Measurements from ENCODE around the gene OXLD1. TPM values are rescaled to one million over a fixed set of nuclear protein-coding genes. Genes with fewer than 3 reads are reported as not detected.

OXLD1 gene
- polyA plus RNA-seq, 3 donors from 2014 or later, result 66.4 to 97.9 (median 93.9) TPM

GRCh38 chr17:81695211-81695610, 28.8 kb upstream of the OXLD1 start:
- Mint-ChIP-seq H3K27ac (no peak overlapping the region), H3K9me3 (no peaks in the 10 kb centered on the region), H3K36me3 (peaks cover 0 to 14% (median 0%) of the 10 kb centered on the region in 3 donors), H3K4me1 (no peaks in the 10 kb centered on the region), H3K27me3 (ENCODE audit: low read depth in 3 of 3) (peaks cover 2 to 3% (median 3%) of the 10 kb centered on the region in 3 donors), H3K4me3 (no peak overlapping the region)
- DNase-seq, result no peak

- DNase-seq, result no peak
- Mint-ChIP-seq H3K4me1 (no peaks in the 10 kb centered on the region), H3K27me3 (ENCODE audit: low read depth in 3 of 3) (peaks cover 2 to 6% (median 3%) of the 10 kb centered on the region in 3 donors), H3K36me3 (peaks cover 0 to 14% (median 0%) of the 10 kb centered on the region in 3 donors), H3K27ac (no peak overlapping the region), H3K4me3 (no peak overlapping the region), H3K9me3 (no peaks in the 10 kb centered on the region)
Observed at GRCh38 chr17:81694810-81695209, 28.4 kb upstream of the OXLD1 start.

- Mint-ChIP-seq H3K4me3 (no peak overlapping the region), H3K36me3 (peaks cover 0 to 14% (median 4%) of the 10 kb centered on the region in 3 donors), H3K27me3 (ENCODE audit: low read depth in 3 of 3) (peaks cover 2 to 10% (median 3%) of the 10 kb centered on the region in 3 donors), H3K4me1 (peaks cover 0 to 6% of the 10 kb centered on the region in 2 donors), H3K27ac (no peak overlapping the region), H3K9me3 (no peaks in the 10 kb centered on the region)
- DNase-seq, result no peak
Observed at GRCh38 chr17:81693509-81694210, 27.3 kb upstream of the OXLD1 start.

- no peak overlapping the region for H3K27ac Mint-ChIP-seq
- peaks cover 1 to 10% (median 2%) of the 10 kb centered on the region in 3 donors for H3K27me3 Mint-ChIP-seq (ENCODE audit: low read depth in 3 of 3)
- H3K4me3 Mint-ChIP-seq, result no peak overlapping the region
- no peak for DNase-seq
- peaks cover 0 to 11% of the 10 kb centered on the region in 2 donors for H3K4me1 Mint-ChIP-seq
- no peaks in the 10 kb centered on the region for H3K9me3 Mint-ChIP-seq
- H3K36me3 Mint-ChIP-seq, result peaks cover 0 to 5% (median 4%) of the 10 kb centered on the region in 3 donors
Observed at GRCh38 chr17:81691608-81692007, 25.2 kb upstream of the OXLD1 start.

- no peak overlapping the region for H3K27ac Mint-ChIP-seq
- peaks cover 2 to 10% (median 3%) of the 10 kb centered on the region in 3 donors for H3K27me3 Mint-ChIP-seq (ENCODE audit: low read depth in 3 of 3)
- H3K36me3 Mint-ChIP-seq, result peaks cover 2 to 6% (median 5%) of the 10 kb centered on the region in 3 donors
- H3K4me1 Mint-ChIP-seq, result peaks cover 3 to 13% of the 10 kb centered on the region in 2 donors
- no peaks in the 10 kb centered on the region for H3K9me3 Mint-ChIP-seq
- DNase-seq, result no peak
- H3K4me3 Mint-ChIP-seq, result no peak overlapping the region
Observed at GRCh38 chr17:81691196-81691595, 24.8 kb upstream of the OXLD1 start.

GRCh38 chr17:81690549-81690948, 24.1 kb upstream of the OXLD1 start:
- no peak overlapping the region for H3K4me3 Mint-ChIP-seq
- peaks cover 3 to 7% (median 5%) of the 10 kb centered on the region in 3 donors for H3K36me3 Mint-ChIP-seq
- no peak overlapping the region for H3K27ac Mint-ChIP-seq
- DNase-seq, result no peak
- peaks cover 9 to 17% of the 10 kb centered on the region in 2 donors for H3K4me1 Mint-ChIP-seq
- no peaks in the 10 kb centered on the region for H3K9me3 Mint-ChIP-seq
- peaks cover 2 to 10% (median 3%) of the 10 kb centered on the region in 3 donors for H3K27me3 Mint-ChIP-seq (ENCODE audit: low read depth in 3 of 3)

GRCh38 chr17:81690066-81690465, 23.7 kb upstream of the OXLD1 start:
- H3K9me3 Mint-ChIP-seq, result no peaks in the 10 kb centered on the region
- H3K27me3 Mint-ChIP-seq (ENCODE audit: low read depth in 3 of 3), result peaks cover 2 to 9% (median 3%) of the 10 kb centered on the region in 3 donors
- H3K36me3 Mint-ChIP-seq, result peaks cover 3 to 7% (median 5%) of the 10 kb centered on the region in 3 donors
- H3K4me1 Mint-ChIP-seq, result peaks cover 14 to 21% of the 10 kb centered on the region in 2 donors
- no peak for DNase-seq
- no peak overlapping the region for H3K4me3 Mint-ChIP-seq
- no peak overlapping the region for H3K27ac Mint-ChIP-seq

GRCh38 chr17:81688616-81689015, 22.2 kb upstream of the OXLD1 start:
- Mint-ChIP-seq H3K4me1 (peaks cover 26 to 31% of the 10 kb centered on the region in 2 donors), H3K4me3 (no peak overlapping the region), H3K9me3 (no peaks in the 10 kb centered on the region)

GRCh38 chr17:81687770-81688541, 21.6 kb upstream of the OXLD1 start:
- peak overlapping the region in 1 of 5 donors; percentile 38 for H3K4me3 Mint-ChIP-seq

More at GRCh38 chr17:81688616-81689015, 22.2 kb upstream of the OXLD1 start:
- H3K27ac Mint-ChIP-seq, result no peak overlapping the region
- peaks cover 3 to 7% (median 5%) of the 10 kb centered on the region in 3 donors for H3K36me3 Mint-ChIP-seq
- no peak for DNase-seq
- peaks cover 2 to 11% (median 5%) of the 10 kb centered on the region in 3 donors for H3K27me3 Mint-ChIP-seq (ENCODE audit: low read depth in 3 of 3)

GRCh38 chr17:81686614-81687013, 20.2 kb upstream of the OXLD1 start:
- Mint-ChIP-seq H3K27me3 (ENCODE audit: low read depth in 3 of 3) (peaks cover 3 to 16% (median 5%) of the 10 kb centered on the region in 3 donors), H3K4me1 (peaks cover 37 to 41% of the 10 kb centered on the region in 2 donors)

More at GRCh38 chr17:81687770-81688541, 21.6 kb upstream of the OXLD1 start:
- Mint-ChIP-seq H3K27ac (no peak overlapping the region), H3K9me3 (no peaks in the 10 kb centered on the region), H3K27me3 (ENCODE audit: low read depth in 3 of 3) (peaks cover 3 to 15% (median 5%) of the 10 kb centered on the region in 3 donors), H3K36me3 (peaks cover 3 to 7% (median 5%) of the 10 kb centered on the region in 3 donors), H3K4me1 (peaks cover 31 to 34% of the 10 kb centered on the region in 2 donors)
- DNase-seq, result no peak

GRCh38 chr17:81685108-81685507, 18.7 kb upstream of the OXLD1 start:
- no peak for DNase-seq
- Mint-ChIP-seq H3K4me1 (peaks cover 37 to 42% of the 10 kb centered on the region in 2 donors), H3K36me3 (peaks cover 3 to 5% (median 3%) of the 10 kb centered on the region in 3 donors), H3K27ac (peak overlapping the region; percentile 73 to 85 (median 80)), H3K9me3 (no peaks in the 10 kb centered on the region), H3K4me3 (peak overlapping the region; percentile 80 to 87 (median 81)), H3K27me3 (ENCODE audit: low read depth in 3 of 3) (peaks cover 3 to 16% (median 5%) of the 10 kb centered on the region in 3 donors)

More at GRCh38 chr17:81686614-81687013, 20.2 kb upstream of the OXLD1 start:
- no peak overlapping the region for H3K4me3 Mint-ChIP-seq
- no peak for DNase-seq
- H3K27ac Mint-ChIP-seq, result no peak overlapping the region
- no peaks in the 10 kb centered on the region for H3K9me3 Mint-ChIP-seq
- peaks cover 3 to 5% (median 3%) of the 10 kb centered on the region in 3 donors for H3K36me3 Mint-ChIP-seq

- peaks cover 37 to 42% of the 10 kb centered on the region in 2 donors for H3K4me1 Mint-ChIP-seq
- peak overlapping the region; percentile 80 to 87 (median 81) for H3K4me3 Mint-ChIP-seq
- H3K36me3 Mint-ChIP-seq, result peaks cover 3 to 5% (median 3%) of the 10 kb centered on the region in 3 donors
- DNase-seq, result no peak
- H3K9me3 Mint-ChIP-seq, result no peaks in the 10 kb centered on the region
- H3K27ac Mint-ChIP-seq, result peak overlapping the region; percentile 73 to 85 (median 80)
- H3K27me3 Mint-ChIP-seq (ENCODE audit: low read depth in 3 of 3), result peaks cover 3 to 11% (median 5%) of the 10 kb centered on the region in 3 donors
Observed at GRCh38 chr17:81684442-81684911, 18.1 kb upstream of the OXLD1 start.

- H3K36me3 Mint-ChIP-seq, result peaks cover 2 to 3% (median 3%) of the 10 kb centered on the region in 3 donors
- DNase-seq, result peak; percentile 98 to 99 (median 99)
- H3K4me3 Mint-ChIP-seq, result peak within 1 kb of the TSS; percentile 92 to 98 (median 95)
Observed at GRCh38 chr17:81683584-81684441, 17.4 kb upstream of the OXLD1 start, which contains the start of the genes ARL16 and HGS. Gene ARL16 (minus strand): TSS chr17:81683797. CDS start chr17:81683753, 44 bp downstream. Gene HGS (plus strand): TSS chr17:81684011. CDS start chr17:81684067, 56 bp downstream.

More at GRCh38 chr17:81683584-81684441, 17.4 kb upstream of the OXLD1 start, which contains the start of the genes ARL16 and HGS:
- H3K9me3 Mint-ChIP-seq, result no peaks in the 10 kb centered on the region
- peak within 1 kb of the TSS; percentile 85 to 95 (median 89) for H3K27ac Mint-ChIP-seq
- H3K27me3 Mint-ChIP-seq (ENCODE audit: low read depth in 3 of 3), result peaks cover 3 to 11% (median 5%) of the 10 kb centered on the region in 3 donors
- peaks cover 37 to 39% of the 10 kb centered on the region in 2 donors for H3K4me1 Mint-ChIP-seq
